ENCODE results near the gene KCNB1.
"Not testable (repeated sequence)": the region's sequence is repeated elsewhere in the genome, so short reads cannot be mapped to it uniquely, and the experiment has no call there.

The KCNB1 gene

DNA sequence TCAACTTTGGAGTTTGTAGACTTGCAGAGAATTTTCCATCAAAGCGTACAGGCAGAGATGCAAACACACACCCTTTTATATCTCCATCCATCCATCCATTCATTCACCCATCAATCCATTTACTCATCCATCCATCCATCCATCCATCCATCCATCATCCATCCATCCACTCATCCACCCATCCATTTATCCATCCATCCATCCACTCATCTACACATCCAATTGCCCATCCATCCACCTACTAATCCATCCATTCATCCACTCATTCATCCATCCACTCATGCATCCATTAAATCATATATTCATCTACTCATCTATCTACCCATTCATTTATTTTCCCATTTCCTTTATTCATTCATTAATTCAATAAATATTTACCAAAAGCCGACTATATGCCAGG is 52.1 kb downstream of the KCNB1 start:
- no peak for DNase-seq

DNA sequence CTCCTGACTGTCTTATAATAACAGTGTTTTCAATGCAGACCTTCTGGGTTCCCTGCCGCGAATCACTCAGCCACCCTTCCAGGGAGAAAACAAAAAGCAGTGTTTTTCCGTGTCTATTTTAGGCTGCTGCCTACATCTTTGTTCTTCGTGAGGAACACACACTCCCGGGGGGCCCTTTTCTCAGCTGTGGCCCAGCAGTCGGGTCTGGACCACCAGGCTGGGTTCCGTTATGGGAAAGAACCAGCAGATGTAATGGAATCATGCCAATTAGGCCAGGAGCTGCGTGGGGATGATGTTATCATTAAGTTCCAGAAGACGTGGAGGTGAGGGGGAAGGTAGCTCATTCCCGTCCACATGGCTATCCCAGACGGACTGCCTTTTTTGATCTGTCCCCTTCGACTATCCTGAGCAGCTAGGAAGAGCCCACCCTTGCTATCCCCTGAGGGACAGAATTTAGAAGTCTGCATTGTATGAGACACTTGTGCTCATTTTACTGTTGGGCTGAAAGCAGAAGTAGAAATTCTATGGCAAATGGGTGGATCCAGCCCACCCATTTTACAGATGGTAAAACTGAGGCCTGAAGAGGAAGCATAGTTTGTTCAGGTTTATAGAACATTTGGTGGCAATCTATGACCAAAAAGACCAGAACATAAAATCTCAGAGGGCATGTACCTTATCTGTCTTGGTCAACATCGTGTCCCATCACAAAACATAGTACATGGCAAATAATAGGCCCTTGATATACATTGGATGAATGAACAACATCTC is 54.5 kb downstream of the KCNB1 start:
- no peak for DNase-seq

DNA sequence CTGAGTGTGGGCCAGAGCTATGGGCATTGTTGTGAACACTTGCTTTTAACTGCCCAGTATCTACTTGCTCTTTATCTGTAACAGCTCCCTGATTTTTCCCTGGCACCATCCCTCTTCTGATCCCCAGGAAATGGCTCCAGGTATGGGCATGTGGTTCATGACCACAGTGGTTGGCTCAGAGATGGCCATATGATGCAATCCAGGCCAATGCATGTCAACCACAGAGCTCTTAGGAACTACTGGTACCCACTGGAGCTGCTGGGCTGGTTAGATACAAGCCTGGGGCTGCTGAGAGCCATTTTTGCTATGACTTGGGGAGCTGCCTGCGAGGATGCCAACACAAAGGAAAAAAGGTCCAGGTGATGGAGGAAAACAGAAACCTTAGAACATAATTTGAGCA is 55.6 kb downstream of the KCNB1 start:
- no peak for DNase-seq

DNA sequence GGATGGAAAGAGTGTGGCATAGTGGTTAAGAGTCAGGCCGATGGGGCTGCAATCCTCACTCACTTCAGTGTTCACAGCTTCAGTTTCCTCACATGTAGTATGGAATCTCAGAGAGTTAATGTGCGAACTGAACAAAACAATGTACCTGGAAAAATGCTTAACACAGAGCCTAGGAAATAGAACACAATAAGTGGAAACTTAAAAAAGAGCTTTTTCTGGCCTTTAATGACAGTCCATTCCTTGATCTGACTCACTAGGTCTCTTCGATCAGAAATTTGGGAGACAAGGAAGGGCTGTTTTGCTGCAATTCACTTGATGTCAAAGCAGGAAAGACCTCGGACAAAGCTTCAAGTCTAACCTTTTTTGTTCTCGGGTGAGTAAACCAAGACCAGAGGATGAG is 56.1 kb downstream of the KCNB1 start:
- DNase-seq: no peak

DNA sequence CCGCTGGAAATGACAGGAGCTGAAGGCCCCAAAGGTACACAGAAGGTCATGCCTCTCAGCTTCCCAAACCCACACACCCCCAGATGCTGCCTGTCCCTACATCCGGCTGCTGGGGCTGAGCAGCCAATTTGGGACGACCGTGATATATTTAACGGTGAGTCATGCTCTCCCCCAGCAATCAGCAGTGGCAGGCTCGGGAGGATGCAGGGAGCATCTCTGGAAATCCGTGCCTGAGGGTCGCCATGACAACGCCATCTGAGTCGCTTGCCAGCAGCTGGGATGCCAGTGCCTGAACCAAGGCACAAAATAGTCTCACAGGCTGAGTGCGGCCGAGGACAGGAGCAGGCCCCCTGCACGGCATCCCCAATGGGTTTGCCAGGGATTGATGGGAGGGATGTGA is 57.9 kb downstream of the KCNB1 start:
- DNase-seq: no peak

DNA sequence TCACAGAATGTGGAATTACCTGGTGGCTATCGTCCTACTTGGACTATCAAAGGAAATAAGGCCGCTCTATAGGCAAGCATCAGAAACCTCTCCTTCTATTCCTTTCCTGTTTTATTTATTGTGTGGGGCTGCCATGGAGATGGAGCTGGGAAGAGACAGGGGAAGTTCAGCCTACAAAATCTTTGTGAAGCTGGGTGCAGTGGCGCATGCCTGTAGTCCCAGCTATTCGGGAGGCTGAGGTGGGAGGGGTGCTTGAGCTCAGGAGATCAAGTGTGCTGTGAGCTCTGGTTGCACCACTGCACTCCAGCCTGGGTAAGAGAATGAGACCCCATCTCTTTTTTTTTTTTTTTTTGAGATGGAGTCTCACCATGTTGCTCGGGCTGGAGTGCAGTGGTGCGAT is 60.3 kb downstream of the KCNB1 start:
- no peak for DNase-seq

DNA sequence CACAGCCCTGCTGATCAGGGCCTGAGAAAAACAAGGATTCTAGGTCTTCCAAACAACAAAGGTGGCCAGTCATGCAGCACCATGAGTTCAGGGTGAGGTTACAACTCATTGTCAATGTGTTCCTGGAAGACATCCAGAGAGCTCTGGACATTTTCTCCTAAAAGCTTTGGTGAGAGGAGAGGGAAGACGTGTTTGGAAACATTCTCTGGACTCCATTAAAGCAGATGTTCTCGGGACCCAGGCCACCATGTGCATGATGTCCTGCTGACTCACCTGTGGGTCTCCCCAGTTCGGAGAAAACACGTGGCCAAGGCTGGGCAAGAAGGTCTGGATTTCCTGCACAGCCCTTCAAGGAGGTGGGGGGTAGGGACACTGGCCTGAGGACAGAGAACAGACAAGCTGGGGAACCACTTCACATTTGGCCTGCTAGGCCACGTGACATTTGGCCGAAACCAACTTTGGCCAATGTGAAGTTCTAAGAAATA is 61.6 kb downstream of the KCNB1 start:
- DNase-seq: no peak

DNA sequence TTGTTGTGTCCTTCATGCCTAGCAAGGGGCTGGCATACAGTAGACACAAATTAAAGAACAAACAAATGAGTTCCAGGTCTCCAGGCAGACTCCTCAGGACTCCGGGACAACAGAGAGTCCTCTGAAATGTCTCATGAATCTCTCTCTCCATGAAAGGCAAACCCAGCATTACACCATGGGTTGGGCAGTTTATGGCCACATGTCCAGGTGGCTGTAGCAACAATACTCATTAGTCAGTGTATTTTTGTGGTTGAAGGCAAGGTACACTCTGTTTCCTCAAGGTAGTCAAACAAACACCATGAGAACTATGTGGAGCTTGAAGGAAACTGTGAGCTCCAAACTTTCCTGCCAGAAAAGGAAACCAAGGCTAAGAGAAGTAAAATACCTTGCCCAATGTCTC is 62.2 kb downstream of the KCNB1 start:
- no peak for DNase-seq

DNA sequence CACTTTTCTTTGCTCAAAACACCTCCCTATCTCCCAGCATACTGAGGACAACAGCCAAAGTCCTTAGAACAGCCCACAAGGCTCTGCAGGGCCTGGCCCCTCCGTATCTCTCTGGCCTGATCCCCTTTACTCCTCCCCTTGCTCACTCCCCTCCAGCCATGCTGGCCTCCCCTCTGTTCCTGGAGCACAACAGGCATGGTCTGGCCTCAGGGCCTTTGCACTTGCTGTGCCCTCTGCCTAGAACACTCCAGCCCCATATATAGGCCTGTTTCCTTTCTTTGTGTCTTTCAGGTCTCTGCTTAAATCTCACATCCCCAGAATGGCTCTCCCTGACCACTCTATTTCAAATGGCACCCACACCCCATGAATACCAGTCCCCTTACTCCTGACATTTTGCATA is 62.7 kb downstream of the KCNB1 start:
- DNase-seq: no peak

DNA sequence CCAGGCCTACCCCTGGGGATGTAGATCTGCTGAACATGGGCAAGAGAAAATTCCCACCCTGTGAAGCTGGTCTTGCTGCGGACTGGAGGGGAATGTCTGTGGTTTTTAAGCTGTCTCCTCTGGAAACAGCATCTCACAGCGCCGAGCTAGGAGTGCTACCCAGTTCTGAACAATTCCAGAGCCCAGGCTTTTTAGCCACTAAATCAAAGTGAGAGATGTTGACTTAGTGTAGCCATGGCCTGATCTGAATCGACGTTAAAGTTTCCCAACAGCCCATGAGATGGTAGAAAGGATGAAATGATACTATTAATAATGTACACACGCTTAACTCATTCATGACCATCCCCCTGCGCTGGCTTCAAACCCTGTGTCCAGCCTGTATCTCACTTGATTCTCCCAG is 63.7 kb downstream of the KCNB1 start:
- DNase-seq: no peak

DNA sequence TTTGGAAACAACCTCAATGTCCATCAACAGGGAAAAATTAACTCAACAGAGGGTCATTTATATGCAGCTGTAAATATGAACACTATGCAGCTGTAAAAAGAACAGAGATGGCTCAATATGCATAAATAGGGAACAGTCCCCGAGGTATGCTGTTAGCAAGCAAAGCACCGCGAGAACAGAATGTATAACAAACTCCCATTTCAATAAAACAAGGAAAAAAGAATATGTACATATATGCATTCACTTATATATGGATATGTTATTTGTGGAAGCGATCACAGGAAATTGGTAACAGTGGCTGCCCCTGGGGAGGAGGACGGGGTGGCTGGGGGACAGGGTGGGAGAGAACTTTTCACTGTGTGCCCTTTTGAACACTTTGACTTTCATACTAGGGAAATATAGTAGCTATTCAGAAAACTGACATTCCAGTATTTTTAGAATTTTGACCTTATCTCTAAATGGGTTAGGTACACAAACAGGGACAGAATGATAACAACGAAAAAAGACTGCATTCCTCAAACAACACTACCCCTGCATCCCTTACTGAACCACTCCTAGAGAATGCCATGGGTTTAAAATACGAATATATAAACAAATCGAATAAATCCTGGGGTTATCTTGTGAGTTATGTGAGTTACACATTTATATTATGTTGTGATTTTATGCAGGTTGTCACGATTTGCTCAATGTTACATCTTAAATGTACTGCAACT is 64.5 kb downstream of the KCNB1 start:
- DNase-seq: no peak

DNA sequence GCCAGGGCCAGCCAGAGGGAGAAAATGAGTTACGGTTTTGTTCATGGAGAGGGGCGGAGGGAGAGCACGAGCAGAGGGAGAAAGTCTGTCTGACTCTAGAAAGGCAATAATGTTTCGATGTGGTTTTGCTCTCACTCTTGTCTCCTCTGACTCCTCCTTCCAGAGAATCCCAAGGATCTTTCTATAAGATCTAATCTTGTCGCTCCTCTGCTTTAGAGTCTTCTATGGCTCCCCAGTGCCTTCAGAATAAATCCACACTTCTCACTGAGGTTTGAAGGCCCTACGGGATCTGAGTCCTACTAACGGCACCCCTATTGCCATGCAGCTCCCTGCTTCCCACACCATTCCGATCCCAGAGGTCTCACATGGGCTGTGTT is 66.8 kb downstream of the KCNB1 start:
- DNase-seq: no peak

DNA sequence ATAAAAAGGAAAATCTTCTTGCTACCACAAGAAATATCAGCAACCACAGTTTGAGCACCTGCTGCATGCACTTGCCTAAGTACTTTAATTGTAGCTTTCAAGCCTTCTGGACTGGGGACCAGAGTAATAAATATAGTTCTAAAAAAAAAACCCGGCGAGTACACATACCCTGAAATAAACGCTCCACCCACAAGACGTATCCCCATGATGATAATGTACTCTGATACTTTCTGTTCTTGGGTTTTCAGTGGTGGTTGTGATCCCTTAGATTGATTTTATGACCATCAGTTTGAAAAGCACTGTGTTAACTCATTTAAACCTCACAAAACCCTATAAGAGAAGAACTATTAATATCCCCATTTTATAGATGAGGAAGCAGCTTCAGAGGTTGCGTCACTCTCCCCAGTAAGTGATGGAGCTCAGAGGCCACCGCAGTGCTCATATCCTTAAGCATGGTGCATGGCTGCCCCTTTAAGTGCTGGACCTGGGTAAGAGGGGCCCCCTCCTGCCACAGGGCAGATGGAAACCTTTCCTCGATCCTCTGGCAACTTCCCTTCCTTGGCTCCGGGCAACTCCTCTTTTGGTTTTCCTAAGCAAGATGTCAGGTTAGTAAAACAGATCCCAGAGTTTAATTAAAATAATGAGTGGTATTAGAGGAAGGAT is 67.3 kb downstream of the KCNB1 start:
- no peak for DNase-seq

DNA sequence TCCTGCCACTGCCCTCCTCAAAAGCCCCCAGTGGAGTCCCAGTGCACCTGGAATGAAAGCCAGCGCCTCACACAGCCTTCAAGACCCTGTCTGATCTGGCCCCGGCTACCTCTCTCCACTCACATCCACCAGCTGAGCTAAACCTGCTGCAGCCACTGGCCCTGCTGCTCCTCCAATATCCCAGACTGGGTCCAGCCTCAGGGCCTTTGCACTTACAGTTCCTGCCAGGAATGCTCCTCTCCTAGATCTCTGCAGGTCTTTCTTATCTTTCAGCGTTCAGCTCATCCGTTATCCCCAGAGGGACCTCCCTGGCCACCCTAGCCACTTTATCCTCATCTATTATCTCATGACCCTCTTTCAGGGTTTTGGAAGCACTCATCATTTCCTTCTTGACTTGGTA is 68.8 kb downstream of the KCNB1 start:
- DNase-seq: no peak

DNA sequence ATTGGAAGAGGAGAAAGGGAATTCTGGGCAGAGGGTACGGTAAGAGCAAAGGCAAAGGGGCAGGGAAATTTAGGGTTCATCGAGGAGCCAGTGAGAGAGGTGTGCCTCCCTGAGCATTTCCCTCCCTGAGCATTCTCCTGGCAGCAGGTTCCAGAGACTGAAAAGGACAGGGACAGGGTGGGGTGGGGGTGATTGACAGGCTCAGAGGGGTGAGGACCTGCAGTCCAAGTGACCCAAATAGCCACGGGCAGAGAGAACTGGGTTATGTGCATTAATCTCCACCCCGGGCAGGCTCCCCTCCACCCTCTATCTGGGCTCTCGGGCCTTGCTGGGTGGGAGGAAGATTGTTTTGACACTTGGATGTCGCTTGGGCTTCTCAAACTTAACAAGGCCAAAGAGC is 69.5 kb downstream of the KCNB1 start:
- DNase-seq: no peak

DNA sequence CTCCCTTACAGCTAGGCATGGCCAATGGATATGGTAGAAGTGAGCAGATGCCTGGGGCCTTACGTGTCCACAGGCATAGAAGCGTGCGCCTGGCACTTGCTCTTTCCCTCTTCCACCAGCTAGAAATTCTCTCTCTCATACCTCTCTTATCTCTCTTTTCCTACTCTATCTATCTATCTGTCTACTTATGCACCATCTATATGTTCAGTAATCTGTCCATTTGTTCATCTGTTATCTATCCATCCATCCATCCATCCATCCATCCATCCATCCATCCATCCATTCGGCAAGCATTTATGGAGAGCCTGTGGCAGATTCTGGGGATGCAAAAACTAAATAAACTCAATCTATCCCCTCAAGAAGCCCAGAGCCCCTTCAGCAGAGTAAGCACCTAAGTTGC is 70.2 kb downstream of the KCNB1 start:
- DNase-seq: no peak

DNA sequence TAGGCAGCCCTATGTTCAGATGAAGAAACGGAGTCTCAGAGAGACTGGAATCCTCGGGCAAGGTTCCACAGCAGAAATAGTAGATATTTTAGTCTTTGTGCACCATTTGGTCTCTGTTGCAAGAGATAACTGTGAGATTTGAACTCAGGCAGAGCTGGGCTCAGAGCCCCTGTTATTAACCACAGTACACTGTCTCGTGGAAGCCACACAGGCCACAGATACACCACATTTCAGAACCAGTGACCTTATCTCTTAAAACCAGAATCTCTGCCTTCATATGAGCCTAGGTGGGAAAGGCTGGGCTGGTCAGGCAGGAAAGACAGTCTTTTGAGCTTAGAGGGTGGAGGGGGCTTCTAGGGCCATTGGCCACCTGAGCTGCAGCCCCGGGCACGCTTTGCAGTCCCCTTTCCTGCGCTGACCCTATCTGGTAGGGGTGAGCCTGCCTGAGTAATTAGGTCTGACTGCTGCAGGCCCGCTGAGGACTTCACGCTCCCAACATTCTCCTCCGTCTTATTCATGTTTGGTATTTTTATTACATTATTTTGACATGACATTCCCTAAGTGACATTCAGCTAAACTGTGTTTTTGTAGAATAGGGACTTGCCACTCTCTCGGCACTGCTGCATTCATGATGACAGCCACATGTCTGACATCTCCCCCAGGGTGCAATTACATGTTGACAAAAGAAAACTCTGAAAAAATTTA is 71.1 kb downstream of the KCNB1 start:
- DNase-seq: no peak

DNA sequence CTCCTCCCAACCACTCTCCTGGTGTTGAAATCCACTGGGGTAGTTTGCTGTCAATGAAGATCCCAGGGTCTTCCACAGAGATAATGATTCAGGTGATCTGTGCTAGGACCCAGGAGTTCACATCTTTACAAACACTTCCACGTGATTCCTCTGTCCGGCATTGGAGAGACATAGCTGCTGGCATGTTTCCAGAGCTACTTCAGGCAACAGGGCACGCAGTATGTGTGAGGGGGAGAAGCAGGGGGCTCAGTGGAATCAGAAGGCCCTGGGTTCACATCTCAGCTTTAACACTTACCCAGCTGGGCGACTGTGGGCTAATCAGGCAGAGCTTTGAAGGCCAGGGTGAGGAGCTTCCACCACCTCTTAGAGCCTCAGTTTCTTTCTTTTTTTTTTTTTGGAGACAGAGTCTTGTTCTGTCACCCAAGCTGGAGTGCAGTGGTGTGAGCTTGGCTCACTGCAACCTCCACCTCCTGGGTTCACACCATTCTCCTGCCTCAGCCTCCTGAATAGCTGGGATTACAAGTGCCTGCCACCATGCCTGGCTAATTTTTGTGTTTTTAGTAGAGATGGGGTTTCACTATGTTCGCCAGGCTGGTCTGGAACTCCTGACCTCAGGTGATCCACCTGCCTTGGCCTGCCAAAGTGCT is 72.4 kb downstream of the KCNB1 start:
- DNase-seq: not testable (repeated sequence)

DNA sequence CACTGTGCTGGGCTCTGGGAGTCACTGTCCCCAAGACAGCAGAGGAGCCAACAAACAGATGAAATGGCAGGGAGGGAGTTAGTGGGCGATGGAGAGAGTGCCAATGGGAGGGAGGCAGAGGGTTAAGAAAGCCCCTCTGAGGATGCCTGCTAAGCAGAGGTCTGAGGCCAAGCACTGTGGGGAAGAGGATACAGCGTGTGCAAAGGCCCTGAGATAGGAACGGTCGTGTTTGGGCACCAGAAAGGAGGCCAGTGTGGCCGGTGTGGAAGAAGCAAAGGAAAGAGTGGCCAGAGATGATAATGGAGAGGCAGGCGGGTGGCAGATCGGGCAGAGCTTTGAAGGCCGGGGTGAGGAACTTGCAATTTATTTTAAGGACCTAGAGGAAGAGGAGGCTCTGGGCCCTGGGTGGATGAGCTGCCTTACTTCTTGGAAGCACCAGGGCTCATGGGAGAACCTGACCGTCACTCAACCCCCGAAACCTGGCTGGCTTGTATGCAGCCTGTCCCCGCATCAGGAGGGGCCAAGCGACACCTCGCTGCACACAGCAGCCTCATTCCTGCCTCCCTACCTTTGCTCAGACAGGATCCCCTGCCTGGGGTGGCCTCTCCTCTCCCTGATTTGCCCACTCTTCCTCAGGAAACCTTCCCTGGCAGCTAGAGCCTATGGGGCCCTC is 73.0 kb downstream of the KCNB1 start:
- no peak for DNase-seq

DNA sequence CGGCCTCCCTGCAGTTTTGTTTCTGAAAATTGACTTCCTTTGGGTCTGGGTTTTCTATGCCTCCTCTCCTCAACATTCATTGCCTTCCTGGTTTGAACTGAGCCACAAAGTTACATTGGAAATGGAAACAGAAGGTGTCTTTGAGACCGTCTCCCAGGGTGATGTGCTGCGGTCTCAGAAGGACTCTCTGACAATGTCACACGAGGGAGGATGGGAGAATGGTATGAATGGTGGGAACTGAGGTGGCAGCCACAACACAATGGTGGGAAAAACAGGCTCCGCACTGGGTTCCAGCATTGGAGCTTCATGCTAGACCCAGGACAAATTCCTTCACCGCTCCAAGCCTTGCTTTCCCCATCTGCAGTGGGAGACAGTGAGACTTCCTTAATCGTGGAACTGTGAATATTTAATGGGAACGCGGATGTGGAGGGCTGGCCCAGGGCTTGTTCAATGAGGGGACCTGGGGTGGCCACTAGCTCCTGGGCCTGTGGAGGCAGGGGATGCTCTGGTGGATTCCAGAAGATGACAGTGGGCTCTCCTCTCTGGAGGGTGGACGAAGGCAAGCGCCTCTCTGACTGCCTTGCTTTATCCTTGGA is 73.9 kb downstream of the KCNB1 start:
- DNase-seq: no peak

DNA sequence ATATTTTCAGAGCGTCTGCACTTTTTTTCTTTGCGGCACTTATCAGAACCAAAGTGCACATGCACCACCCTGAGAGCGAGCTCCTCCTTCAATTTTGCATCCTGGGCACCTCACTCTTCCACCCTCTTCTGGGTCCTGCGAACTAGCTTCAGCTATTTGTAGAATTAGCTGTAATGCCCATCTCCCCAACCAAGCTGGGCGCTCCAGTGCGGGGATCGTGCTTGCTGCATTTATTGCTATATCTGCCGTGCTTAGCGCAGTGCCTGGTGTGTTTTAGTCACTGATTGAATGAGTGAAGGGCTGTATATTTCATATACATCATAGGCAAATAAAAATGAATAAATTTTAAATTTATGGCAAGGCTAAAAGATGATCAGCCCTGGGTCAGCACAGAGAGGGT is 75.8 kb downstream of the KCNB1 start:
- DNase-seq: no peak

DNA sequence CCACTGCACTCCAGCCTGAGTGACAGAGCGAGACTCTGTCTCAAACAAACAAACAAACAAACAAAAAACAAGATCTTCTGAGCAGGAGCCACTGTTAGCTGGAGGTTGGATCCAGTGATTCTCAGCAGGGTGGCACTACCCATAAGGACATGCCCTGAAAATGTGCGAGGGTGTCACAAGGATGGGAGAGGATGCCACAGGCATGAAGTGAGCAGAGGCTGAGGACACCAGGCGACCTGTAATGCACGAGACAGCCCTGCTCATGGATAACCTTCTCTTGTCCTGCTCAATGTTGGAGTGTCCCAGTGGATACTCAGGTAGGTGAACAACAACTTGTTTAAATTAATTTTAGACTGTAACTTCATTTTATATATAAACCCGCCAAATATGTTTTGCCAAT is 76.8 kb downstream of the KCNB1 start:
- no peak for DNase-seq
